Measurements from ENCODE around the gene ZSCAN31.
"Not testable (repeated sequence)": the region's sequence is repeated elsewhere in the genome, so short reads cannot be mapped to it uniquely, and the experiment has no call there.

ZSCAN31 gene

DNA sequence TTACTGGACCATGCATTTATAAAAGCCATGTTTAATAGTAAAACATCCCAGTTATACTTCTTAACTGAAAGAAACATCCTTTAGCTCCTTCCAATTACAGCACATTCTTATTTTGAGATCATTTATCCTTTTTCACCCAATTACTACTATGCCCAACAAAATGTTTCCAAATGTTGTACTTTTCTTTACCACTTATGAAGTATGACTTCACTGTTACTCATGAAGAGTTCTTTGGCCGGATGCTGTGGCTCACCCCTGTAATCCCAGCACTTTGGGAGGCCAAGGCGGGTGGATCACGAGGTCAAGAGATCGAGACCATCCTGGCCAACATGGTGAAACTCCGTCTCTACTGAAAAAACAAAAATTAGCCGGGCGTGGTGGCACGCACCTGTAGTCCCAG is 18.1 kb downstream of the ZSCAN31 start:
- not testable (repeated sequence) for DNase-seq (ENCODE audit: low read depth, low spot score)

DNA sequence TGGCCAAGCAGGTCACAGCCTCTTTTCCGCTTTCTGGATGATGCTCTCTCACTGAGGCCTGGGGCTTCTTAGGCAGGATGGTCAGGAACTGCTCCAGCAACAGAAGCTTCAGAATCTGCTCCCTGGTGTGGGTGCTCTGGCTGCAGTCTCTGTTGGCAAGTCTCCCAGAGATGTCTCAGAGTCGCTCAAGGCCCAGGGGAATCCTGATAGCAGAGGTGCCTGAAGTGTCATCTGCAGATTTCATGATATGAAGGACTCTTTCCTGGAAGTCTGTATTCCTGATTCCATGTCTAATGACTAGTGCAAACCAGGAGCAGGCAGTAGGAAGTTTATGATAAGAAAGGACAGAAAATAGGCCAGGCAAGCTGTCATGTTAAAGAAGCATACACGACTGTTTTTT is 20.3 kb downstream of the ZSCAN31 start:
- DNase-seq (ENCODE audit: low read depth, low spot score), result no peak

DNA sequence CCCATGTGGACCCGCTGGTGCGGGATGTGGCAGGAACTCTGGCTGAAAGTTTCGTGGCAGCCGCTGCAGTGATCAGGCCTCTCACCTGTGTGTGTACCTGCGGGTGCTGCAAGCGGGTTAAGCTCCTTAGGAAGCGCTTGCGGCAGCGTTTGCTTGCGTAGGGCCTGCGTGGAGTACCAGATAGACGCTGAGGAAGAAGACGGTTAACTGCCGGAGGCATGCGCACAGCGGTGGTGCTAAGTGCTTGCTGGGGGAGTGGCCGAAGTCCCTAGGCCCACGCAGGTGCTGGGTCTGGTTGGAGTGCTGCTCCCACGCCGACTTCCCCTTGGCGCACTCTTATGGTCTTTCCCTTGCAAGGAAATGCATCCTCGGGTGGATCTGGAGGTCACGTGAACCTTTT is 23.0 kb downstream of the ZSCAN31 start:
- no peak for DNase-seq (ENCODE audit: low read depth, low spot score)

DNA sequence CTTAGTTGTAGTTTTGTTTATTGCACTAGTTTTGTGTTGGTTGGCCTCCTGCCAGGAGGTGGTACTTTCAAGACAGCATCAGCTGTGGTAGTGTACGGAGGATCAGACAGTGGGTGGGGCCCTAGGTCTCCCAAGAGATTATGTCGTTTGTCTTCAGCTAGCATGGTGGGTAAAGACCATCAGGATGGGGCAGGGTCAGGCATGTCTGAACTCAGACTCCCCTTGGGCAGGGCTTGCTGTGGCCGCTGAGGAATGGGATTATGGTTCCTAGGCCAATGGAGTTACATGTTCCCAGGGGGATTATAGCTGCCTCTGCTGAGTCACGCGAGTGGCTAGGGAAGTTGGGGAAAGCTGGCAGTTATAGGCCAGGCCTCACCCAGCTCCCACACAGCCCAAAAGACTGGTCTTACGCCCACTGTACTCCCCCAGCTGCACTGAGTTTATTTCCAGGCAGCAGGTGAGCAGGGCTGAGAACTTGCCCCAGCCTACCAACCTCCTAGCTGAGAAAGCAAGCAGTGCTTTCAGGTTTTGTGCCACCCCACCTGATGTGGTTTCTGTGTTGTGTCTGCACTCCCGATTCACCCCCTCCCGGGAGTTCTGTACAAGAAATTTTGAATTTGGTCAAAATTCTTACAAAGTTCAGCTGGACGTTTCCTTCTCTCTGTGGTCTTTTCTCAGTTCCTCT is 24.7 kb downstream of the ZSCAN31 start:
- no peak for DNase-seq (ENCODE audit: low read depth, low spot score)

DNA sequence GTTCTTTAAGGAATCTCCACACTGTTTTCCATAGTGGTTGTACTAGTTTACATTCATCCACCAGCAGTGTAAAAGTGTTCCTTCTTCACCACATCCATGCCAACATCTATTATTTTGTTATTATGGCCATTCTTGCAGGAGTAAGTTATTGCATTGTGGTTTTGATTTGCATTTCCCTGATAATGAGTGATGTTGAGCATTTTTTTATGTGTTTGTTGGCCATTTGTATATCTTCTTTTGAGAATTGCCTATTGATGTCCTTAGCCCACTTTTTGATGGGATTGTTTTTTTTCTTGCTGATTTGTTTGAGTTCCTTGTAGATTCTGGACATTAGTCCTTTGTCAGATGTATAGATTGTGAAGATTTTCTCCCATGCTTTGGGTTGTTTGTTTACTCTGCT is 29.6 kb downstream of the ZSCAN31 start:
- not testable (repeated sequence) for DNase-seq (ENCODE audit: low read depth, low spot score)

DNA sequence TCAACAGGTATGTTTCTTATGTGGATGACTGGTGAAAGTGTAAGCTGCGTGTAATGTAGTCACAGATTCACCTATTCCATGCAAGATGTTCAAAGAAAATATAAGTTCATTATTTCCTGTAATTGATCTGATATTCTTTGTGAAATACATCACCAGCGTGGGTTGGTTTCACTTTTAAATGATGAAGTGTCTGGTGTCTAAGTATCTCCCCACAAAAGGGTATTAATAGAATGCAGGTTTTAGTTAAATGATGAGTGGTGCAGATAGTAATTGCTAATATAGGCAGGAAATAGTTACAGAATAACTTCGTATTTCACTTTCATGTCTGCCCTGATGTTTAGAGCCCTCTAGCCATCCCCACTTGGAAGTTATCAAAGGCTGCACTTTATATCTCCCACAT is 32.4 kb downstream of the ZSCAN31 start:
- DNase-seq (ENCODE audit: low read depth, low spot score), result no peak

DNA sequence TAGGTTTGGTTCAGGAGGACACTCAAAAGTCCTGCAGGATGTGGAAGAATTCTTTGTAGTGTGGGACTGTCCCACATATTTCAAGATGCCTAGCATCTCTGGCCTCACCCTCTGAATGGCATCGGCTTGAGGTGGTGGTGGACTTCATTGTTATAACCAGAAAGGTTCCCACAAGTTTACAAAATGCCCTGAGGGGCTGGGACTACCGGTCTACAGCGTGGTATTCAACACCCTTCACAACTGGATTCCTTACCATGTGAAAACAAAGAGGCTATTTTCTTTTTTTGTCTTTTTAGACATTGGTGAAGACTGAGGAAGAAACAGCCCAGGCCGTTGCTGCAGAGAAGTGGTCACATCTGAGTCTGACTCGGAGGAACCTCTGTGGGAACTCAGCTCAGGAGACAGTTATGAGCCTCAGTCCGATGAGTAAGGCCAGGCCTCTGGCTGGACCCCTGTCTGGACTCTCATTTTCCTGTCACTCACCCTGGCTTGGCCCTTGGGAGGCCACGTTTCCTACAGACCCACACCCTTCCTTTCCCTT is 39.4 kb downstream of the ZSCAN31 start:
- DNase-seq (ENCODE audit: low read depth, low spot score), result no peak

DNA sequence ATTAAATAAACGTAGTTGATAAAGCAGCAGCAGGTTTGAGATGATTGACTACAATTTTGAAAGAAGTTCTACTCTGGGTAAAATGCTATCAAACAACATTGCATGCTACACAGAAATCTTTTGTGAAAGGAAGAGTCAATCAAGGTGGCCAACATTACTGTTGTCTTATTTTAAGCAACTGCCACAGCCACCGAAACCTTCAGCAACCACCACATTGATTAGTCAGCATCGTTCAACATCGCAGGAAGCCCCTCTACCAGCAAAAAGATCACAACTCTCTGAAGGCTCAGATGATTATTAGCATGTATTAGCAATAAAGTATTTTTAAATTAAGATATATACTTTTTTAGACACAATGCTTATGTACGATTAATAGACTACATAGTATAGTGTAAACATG is 40.6 kb downstream of the ZSCAN31 start:
- no peak for DNase-seq (ENCODE audit: low read depth, low spot score)

DNA sequence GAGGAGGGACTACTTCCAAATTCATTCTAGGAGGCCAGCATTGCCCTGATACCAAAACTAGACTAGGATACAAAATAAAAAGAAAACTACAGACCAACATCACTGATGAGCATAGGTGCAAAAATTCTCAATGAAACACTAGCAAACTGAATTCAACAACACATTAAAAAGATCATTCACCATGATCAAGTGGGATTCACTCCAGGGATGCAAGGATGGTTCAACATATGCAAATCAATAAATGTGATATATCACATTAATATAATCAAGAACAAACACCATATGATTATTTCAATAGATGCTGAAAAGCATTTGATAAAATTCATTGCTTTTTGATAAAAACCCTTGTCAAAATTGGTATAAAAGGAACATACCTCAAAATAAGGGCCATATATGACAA is 44.4 kb downstream of the ZSCAN31 start:
- DNase-seq (ENCODE audit: low read depth, low spot score), result no peak

DNA sequence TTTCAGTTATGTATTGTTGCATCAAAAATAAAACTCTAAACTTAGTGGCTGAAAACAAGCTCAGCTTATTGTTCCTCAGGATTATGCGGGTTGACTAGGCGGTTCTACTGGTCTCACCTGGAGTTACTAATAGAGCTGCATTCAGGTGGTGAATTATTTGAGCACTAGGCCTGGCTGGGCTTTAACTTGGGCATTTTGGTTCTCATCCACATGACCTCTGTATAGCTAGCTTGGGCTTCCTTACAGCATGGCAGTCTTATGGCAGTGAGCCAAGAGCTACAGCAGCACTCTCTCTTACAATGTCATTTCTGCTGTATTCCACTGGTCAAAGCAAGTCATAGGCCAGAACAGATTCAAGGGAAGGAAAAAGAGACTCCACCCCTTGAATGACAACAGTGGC is 53.0 kb downstream of the ZSCAN31 start:
- no peak for DNase-seq (ENCODE audit: low read depth, low spot score)

DNA sequence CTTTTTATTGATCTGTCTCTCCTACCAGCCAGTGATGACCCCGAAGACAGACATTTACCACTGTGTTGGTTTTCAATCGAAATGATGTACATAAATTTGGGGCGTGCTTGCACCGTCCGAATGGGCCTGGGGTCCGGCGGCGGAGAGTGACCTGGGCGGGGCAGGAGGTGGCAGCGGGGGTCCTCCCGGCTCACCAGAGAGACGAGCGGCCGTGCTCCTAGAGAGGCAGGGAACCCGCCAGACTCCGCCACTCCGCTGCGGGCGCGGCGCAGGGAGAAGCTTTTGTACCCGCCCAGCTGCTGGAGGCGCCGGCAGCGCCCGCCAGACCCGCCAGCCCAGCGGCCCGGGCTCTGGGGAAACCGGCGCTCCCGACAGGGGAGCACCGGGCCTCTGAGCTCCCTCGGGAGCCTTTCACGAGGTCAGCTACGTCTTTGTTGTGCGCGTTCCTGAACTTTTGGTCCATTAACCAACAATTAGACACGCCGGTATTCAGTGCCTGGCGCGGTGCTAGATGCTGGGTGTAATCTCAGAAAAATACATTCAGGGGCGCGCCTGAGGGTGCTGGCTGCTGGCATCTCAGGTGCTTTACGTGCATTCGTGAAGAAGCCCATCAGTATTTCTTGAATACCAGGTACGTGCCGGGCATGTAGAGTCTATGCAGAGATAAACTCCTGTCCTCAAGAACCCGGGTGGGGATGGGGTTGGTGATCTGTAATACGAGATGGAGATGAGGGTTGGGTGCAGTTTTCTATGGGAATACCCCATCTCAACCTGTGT is 54.5 kb downstream of the ZSCAN31 start, which contains the start of gene PGBD1:
Gene PGBD1, plus strand, starts transcription at position 285 of the 777 bp plus-strand sequence. CDS start 2,242 bp downstream, outside the sequence.
- DNase-seq (ENCODE audit: low read depth, low spot score), result no peak

DNA sequence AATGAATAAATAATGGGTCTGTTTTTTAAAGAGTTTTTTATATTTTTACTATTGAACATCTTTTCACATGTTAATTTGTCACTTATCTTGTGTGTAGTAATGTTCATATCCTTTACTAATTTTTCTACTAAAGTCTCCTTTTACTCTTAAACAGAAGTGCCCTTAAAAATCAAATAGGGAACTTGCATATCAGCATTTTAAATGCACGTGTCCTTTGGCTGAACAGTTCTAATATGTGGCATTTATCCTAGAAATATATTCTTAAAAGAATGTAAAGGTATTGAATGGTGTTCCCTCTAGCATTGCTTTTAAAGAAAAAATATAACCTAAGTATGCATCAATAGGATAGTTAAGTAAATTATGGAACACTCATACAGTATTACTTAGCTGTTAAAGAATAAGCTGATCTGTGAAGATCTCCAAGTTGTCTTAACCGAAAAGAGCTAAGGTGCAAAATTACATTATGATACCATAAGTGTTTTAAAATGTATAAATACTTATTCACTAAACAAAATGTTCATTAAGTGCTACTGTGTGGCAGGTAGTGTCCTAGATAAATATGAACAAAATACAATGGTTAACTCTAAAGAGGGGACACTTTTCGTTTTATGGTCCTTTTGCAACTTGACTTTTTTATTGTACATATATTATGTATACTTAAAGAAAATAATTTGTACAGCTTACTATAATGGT is 55.2 kb downstream of the ZSCAN31 start:
- DNase-seq (ENCODE audit: low read depth, low spot score), result no peak

DNA sequence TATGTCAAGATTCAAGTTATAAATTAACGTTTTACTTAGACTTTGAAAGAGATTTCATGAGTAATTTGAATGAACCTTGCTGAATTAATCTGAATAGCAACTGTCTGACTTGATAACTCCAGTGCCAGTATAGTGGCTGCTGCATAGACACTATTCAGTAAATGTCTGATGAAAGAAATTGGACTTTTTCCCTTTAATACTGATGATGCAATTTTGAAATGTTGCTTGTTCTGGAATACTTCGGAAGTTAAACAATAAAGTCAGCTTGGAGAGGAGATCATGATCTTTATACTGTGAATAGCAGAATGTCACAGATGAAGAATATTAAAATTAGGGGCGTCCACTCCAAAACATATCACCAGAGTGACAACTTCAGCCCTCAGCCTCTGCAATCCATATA is 58.2 kb downstream of the ZSCAN31 start:
- no peak for DNase-seq (ENCODE audit: low read depth, low spot score)

DNA sequence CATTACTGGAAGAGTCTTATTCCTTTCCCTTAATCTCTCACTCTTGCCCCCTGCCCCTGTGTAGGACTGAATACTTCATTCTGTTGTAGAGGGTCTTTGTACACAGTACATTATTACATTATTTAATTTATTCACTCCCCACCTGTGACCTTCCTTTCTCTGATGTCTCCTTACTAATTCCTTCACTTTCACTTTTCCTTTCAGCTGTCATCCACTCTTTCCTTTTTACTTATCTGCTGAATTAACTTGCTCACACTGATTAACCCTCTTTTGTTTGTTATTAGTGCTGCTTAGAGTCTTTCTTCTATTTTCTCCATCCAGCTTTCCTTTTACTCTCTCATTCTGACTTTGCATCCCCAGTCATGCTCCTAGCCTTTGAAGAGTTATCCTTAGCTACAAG is 61.1 kb downstream of the ZSCAN31 start:
- no peak for DNase-seq (ENCODE audit: low read depth, low spot score)
